Stimulated activated CD4-positive, alpha-beta T cell treated with anti-CD3 and anti-CD28 coated beads, Interleukin-2, amount 100 ng/mL, for 4 hours (primary cell): ENCODE measurements around the gene AQP12A.
"Not testable (repeated sequence)": the region's sequence is repeated elsewhere in the genome, so short reads cannot be mapped to it uniquely, and the experiment has no call there.

Experiments
- DNase-seq: peaks from one replicate; pipeline ENCODE4 v3.0.0-alpha.2; 2020; ENCODE audit warnings: low read depth

AQP12A gene

GRCh38 chr2:240688553-240688919 is 3.1 kb upstream of the AQP12A start:
- DNase-seq: no peak

GRCh38 chr2:240689975-240690374 is 1.7 kb upstream of the AQP12A start:
- DNase-seq: no peak

DNA sequence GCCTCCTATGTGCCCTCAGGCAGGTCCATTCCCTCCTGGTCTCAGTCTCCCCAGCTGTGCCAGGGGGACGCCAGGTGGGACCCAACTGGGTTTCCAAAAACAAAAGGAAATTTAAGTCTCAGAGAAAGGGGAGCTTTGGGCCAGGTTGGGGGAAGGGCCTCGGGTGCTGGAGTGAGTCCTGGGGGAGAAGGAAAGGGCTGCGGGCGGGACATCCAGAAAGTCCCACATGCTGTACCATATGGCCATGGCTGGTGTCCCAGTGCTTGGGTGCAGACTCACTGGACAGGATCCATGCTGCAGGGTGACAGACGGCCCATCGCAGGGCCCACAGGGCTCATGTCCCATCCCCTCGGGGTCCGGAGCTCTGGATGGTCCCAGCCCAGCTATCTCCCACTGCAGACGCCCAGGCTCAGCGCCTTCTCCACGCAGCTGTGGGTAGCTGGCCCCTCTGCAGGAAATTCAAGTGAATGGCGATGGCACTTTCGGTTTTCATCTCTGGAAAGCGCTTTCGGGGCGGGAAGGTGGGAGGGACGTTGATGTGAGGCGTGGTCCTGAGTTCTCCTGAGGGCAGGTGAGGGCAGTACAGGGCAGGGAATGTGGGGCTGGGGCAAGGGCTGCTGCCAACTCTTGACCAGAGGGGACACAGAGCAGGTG is 1.1 kb upstream of the AQP12A start:
- DNase-seq: not testable (repeated sequence)

DNA sequence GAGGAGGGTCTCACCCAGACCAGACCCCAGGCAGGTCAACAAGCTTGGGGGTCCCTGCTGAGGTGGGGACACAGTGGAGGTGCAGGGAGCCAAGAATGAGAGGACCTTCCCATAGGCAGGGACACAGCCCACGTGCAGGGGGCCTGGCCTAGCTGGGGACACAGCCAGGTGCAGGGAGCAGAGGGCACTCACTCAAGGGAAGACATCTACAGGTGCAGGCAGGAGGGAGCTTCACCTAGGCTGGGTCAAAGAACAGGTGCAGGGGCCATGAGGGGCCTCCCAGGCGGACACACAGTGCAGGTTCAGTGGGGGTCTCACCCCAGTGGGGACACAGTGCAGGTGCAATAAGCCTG is 615 bp upstream of the AQP12A start:
- DNase-seq: not testable (repeated sequence)

DNA sequence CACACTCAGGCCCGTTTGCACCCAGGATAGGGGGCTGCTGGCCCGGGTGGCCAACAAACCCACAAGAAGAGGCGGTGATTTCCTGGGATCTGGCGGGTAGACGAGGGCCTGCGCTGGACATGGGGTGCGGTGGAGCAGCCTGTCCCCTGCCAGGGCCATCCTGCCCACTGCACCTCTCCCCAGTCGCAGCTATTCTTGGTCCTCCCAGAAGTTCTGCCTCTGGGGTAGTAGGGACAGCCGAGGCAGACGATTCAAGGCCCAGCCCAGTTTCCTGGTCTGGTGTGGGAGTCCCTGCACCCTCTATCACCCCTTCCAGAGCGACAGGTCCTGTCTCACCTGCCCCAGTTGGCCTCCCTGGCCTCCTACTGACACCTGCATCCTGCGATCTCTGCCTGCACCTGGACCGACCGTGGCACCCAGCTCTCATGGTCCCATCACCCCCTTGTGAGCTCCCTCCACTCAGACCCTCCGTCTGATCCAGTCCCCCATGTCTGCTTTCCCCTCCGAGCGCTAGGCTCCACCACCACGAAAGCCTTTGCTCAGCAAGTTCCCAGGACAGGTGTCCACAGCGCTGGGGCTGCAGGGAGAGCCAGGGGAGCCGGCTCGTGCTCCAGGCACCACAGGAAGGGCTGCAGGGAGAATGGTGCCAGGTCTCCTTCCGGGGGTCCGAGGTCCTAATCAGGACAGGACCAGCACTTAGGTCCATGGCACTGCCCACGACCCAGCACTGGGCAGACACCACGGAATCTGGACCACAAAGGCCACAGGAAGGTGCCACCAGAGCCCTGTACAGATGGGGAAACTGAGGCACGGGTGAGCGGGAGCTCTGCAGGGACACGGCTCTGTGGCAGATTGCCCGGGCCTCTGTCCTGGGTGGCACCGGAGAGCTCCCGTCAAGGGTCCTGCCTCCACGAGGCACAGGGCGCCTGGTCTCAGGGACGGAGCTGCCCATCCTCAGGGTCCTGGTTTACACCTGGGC is 1.2 kb downstream of the AQP12A start:
- not testable (repeated sequence) for DNase-seq

DNA sequence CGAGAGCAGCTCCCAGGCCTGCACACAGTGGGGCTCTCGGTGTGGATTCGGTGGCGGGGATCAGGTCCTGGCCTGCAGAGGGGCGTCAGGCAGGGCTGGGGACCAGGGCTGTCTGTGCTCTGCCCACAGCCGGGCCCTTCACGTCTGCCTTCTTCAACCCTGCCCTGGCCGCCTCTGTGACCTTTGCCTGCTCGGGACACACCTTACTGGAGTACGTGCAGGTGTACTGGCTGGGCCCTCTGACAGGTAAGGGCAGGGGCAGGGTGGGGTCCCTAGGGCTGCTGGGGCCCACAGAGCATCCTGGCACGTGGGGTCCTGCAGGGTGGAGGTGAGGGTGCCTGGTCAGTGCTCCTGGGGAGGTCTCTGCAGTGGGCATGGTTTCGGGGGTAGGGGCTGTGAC is 2.6 kb downstream of the AQP12A start:
- DNase-seq: not testable (repeated sequence)

DNA sequence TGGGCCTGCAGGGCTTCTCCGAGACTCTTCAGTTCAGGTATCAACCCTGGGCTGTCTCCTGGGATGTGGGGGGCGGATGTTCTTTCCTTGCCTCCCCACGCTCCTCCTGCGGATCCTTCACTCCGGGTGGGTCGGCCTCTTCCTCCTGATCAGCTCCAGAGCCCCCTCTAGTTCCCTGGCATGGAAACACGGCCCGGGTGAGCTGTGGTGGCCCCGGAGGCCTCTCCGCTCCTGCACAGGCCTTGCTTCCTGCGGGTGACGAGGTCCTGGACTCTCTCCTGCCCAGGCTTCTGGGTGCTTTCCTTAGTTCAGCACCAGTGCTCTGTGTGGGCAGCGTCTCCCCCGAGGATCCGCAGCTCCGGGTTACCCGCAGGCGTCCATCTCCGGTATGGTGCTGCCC is 3.9 kb downstream of the AQP12A start:
- DNase-seq: not testable (repeated sequence)

GRCh38 chr2:240696469-240696868 is 4.8 kb downstream of the AQP12A start:
- not testable (repeated sequence) for DNase-seq

- DNase-seq: not testable (repeated sequence)
Measured at GRCh38 chr2:240698852-240699561, 7.3 kb downstream of the AQP12A start.

DNA sequence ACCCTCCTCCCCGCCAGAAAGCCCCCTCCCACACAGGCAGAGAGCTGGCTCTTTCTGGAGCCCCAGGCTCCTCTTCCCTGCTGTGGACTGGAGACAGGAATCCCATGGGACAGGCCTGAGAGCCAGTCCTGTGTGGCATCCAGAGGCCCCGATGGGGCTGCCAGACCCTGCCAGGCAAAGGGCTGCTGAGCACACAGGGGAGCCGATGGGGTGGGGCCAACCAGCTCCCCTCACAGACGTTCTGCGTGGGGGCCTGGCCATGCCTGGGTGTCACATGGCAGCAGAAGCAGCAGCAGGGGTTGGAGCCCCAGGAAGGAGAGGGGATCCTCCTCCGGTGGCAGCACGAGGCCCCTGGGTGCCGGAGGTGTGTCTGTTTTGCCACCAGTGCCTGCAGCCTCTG is 8.2 kb downstream of the AQP12A start:
- DNase-seq: not testable (repeated sequence)

- not testable (repeated sequence) for DNase-seq
Measured at GRCh38 chr2:240700616-240701015, 8.9 kb downstream of the AQP12A start.

GRCh38 chr2:240701091-240701735 is 9.5 kb downstream of the AQP12A start:
- no peak for DNase-seq

DNA sequence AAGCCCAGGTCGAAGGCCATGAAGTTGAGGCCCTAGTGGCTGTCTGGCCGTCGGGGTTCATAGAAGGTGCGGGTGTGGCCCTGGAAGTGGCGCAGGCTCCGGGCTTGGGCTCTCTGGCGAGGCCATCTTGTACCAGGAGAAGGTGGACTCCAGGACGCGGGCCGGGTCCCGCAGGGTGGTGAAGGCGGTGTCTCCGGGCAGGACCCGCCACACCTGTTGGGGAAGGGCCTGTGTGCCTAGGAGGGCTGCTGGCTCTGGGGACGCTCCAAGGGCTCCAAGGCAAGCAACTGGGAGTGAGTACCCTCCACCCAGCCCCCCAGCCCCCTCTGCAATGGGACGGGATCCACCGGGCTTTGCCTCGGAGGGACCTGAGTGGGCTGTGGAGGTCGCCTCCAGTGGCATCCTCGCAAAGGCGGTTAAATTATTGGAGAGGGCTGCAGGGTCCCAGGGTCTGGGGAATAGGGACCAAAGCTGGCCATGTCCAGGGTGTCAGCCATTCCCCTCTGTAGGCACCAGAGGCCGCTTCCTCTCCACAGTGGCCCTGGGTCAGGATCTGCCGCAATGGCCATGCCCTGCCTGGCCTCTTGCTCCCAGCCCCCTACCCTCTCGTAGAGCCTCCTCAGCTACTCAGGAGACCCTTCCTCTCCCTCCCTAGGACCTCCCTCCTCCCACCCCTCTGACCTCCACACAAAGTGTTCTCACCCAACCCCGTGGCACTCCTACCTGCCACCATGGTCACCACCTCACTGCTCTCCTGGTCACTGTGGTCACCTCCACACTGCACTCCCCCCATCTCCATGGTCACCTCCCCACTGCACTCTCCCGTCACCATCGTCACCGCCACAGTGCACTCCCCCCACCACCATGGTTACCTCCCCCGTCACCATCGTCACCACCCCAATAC is 10.3 kb downstream of the AQP12A start:
- DNase-seq: no peak

DNA sequence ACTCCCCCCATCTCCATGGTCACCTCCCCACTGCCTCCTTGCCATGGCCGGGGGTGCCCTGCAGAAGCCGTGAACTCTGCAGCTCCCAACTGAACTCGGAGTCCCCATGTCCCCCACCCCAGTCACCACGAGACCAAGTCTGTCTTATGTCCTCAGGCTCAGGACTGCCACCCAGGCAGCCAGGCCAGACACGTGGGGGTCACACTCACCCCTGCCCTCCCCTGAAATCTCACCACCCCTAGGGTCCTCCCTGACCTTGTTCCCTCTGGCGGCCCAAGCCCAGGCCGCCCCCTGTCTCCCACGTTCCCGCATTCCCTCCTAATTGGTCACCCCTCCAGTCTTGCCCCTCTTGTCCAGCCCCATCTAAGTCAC is 11.0 kb downstream of the AQP12A start:
- no peak for DNase-seq

- no peak for DNase-seq
Measured at GRCh38 chr2:240703417-240704341, 12.0 kb downstream of the AQP12A start.

GRCh38 chr2:240704651-240705050 is 13.0 kb downstream of the AQP12A start:
- peak; percentile 16 for DNase-seq

DNA sequence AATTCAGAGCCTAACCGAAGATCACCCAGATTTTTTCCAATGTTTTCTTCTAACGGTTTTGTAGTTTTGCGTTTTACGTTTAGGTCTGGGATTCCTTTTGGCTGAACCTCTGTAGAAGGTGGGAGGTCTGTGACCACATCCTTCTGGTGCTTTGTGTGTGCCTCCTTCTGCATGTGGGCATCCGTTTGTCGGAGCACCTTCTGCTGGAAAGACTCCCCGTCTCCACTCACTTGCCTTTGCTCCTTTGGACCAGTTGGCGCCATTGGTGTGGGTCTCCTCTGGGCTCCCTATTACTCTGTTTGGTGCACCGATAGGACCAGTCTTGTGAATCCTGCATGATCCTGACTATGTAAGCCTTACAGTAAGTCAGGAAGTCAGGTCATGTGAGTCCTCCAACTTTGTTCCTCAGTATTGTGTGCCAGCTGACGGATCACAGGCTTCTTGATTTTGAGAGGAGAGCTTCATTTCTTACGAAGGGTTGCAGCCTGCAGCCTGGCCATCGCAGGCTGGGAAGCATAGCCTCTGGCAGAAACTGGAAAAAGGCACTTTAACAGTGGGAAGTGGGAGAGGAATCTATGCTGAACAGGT is 13.6 kb downstream of the AQP12A start:
- no peak for DNase-seq

- no peak for DNase-seq
Measured at GRCh38 chr2:240707043-240707756, 15.5 kb downstream of the AQP12A start.

DNA sequence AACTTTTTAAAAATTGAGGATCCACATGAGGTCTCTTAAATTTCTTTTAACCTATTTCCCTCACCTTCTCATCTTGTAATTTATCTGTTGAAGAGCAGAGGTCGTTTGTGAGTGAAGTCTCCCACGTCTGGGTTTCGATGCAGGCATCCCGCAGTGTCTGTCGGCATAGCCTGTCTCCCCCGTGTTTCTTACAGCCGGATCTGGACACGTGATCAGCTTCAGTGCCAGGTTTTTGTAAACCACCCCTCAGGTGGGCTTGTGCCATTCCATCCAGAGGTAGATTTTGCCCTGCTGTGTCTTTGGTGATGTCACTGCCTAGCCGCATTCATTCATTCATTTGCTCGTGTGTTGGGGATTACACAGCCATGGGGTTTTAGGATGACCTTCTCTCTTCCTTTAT is 16.2 kb downstream of the AQP12A start:
- no peak for DNase-seq
